C1 segment of cervical spinal cord (tissue), 14 donors: ENCODE results near the gene MCM9.

Source experiments
- DNase-seq, 14 donors: peaks; one replicate each; lab custom pipeline; 2025; lab: John Stamatoyannopoulos, UW

MCM9 gene

GRCh38 chr6:118865100-118865391 is 69.9 kb downstream of the MCM9 start:
- no peak for DNase-seq

- DNase-seq: no peak
Measured at GRCh38 chr6:118864341-118865099, 70.4 kb downstream of the MCM9 start.

GRCh38 chr6:118862443-118862842 is 72.5 kb downstream of the MCM9 start:
- no peak for DNase-seq

GRCh38 chr6:118860880-118861279 is 74.1 kb downstream of the MCM9 start:
- no peak for DNase-seq

- DNase-seq: no peak
Measured at GRCh38 chr6:118860363-118860762, 74.6 kb downstream of the MCM9 start.

- no peak for DNase-seq
Measured at GRCh38 chr6:118859517-118860064, 75.4 kb downstream of the MCM9 start.

GRCh38 chr6:118856301-118856700 is 78.7 kb downstream of the MCM9 start:
- no peak for DNase-seq

- no peak for DNase-seq
Measured at GRCh38 chr6:118853408-118853807, 81.6 kb downstream of the MCM9 start.

GRCh38 chr6:118844915-118845314 is 90.0 kb downstream of the MCM9 start:
- no peak for DNase-seq

- no peak for DNase-seq
Measured at GRCh38 chr6:118843685-118844390, 91.1 kb downstream of the MCM9 start.

GRCh38 chr6:118830691-118831090 is 104.3 kb downstream of the MCM9 start:
- DNase-seq: no peak

GRCh38 chr6:118829817-118830478 is 105.0 kb downstream of the MCM9 start:
- no peak for DNase-seq

- no peak for DNase-seq
Measured at GRCh38 chr6:118826096-118826495, 108.9 kb downstream of the MCM9 start.

- DNase-seq: no peak
Measured at GRCh38 chr6:118825661-118826060, 109.3 kb downstream of the MCM9 start.

- no peak for DNase-seq
Measured at GRCh38 chr6:118815495-118815894, 119.5 kb downstream of the MCM9 start.

GRCh38 chr6:118813775-118814174 is 121.2 kb downstream of the MCM9 start:
- DNase-seq: no peak

GRCh38 chr6:118812970-118813369 is 122.0 kb downstream of the MCM9 start:
- DNase-seq: no peak

GRCh38 chr6:118810420-118811027 is 124.4 kb downstream of the MCM9 start:
- no peak for DNase-seq

- no peak for DNase-seq
Measured at GRCh38 chr6:118808793-118809638, 125.9 kb downstream of the MCM9 start.

GRCh38 chr6:118804091-118804490 is 130.9 kb downstream of the MCM9 start:
- no peak for DNase-seq

GRCh38 chr6:118801257-118801656 is 133.7 kb downstream of the MCM9 start:
- no peak for DNase-seq
